Hepatocyte (in vitro differentiated cells): Measurements from ENCODE around the gene SREBF1. TPM values are rescaled to one million over a fixed set of nuclear protein-coding genes. Genes with fewer than 3 reads are reported as not detected.

Experiments used
- DNase-seq: peaks from one replicate; pipeline ENCODE4 v3.0.0-alpha.2; 2016; ENCODE audit warnings: low spot score
- H2AFZ ChIP-seq: fragments of 200-600 bp; sonication (generic); 2 replicates; pipeline ENCODE4 v1.6.0; 2016; ENCODE audit warnings: antibody characterized with exemption, mild to moderate bottlenecking
- H3K27ac ChIP-seq: fragments of 200-600 bp; sonication (generic); 2 replicates; pipeline ENCODE4 v1.5.1; 2016; ENCODE audit warnings: mild to moderate bottlenecking
- H3K27me3 ChIP-seq: fragments of 200-600 bp; sonication (generic); 2 replicates; pipeline ENCODE4 v1.6.1; 2016
- H3K36me3 ChIP-seq: fragments of 200-600 bp; sonication (generic); replicated peaks from 2 replicates; pipeline ENCODE4 v1.5.1; 2016; ENCODE audit warnings: low read depth; ENCODE audit not compliant: insufficient read depth
- H3K4me1 ChIP-seq: fragments of 200-600 bp; sonication (generic); 2 replicates; pipeline ENCODE4 v1.5.1; 2016; ENCODE audit warnings: mild to moderate bottlenecking, moderate library complexity; ENCODE audit not compliant: insufficient read depth
- H3K4me2 ChIP-seq: fragments of 200-600 bp; sonication (generic); 2 replicates; pipeline ENCODE4 v1.6.0; 2016
- H3K4me3 ChIP-seq: fragments of 200-600 bp; sonication (generic); 2 replicates; pipeline ENCODE4 v1.5.1; 2016; ENCODE audit warnings: mild to moderate bottlenecking
- H3K79me2 ChIP-seq: fragments of 200-600 bp; sonication (generic); 2 replicates; pipeline ENCODE4 v1.6.0; 2017; ENCODE audit warnings: mild to moderate bottlenecking
- H3K9me2 ChIP-seq: fragments of 200-600 bp; sonication (generic); replicated peaks from 2 replicates; pipeline ENCODE4 v1.6.0; 2017; ENCODE audit warnings: mild to moderate bottlenecking; ENCODE audit not compliant: insufficient read depth
- H3K9me3 ChIP-seq: fragments of 200-600 bp; sonication (generic); 2 replicates; pipeline ENCODE4 v1.5.1; 2016; ENCODE audit warnings: low read depth, mild to moderate bottlenecking
- H4K20me1 ChIP-seq: fragments of 200-600 bp; sonication (generic); 2 replicates; pipeline ENCODE4 v1.6.0; 2016; ENCODE audit warnings: mild to moderate bottlenecking; ENCODE audit not compliant: insufficient read depth, poor library complexity, severe bottlenecking
- EZH2 ChIP-seq: fragments of 200-600 bp; sonication (generic); IDR thresholded peaks from 2 replicates; pipeline ENCODE4 v1.6.1; 2016; ENCODE audit warnings: antibody characterized with exemption, mild to moderate bottlenecking, borderline replicate concordance
- EZH2phosphoT487 ChIP-seq: fragments of 200-600 bp; sonication (generic); IDR thresholded peaks from one replicate; pipeline ENCODE4 v1.6.1; 2018; ENCODE audit warnings: antibody characterized with exemption, mild to moderate bottlenecking, low read depth, moderate library complexity; ENCODE audit not compliant: unreplicated experiment, severe bottlenecking
- WGBS: methylation state at CpG from one replicate; pipeline ENCODE4 v1.1.6; 2016; ENCODE audit warnings: low lambda C conversion rate; ENCODE audit errors: missing lambda C conversion rate; 5-methylcytosine and 5-hydroxymethylcytosine counted together
- polyA plus RNA-seq: library from polyadenylated mRNA; unstranded; fragments of >200 nt; fragmentation: Nextera tagmentation; extraction: Ambion mirVana; gene quantifications from 2 replicates; pipeline ENCODE4 v1.2.1, GENCODE V29; 2016
- total RNA-seq: library from RNA; depleted of rRNA; stranded (reverse); fragments of >200 nt; gene quantifications from 2 replicates; pipeline ENCODE4 v1.2.3, GENCODE V29; 2014
- TF ChIP-seq, protein P1 (sequence below): fragments of 200-600 bp; sonication (generic); IDR thresholded peaks from 2 replicates; pipeline ENCODE4 v1.5.1; 2016; ENCODE audit warnings: antibody characterized with exemption, mild to moderate bottlenecking; ENCODE audit not compliant: poor library complexity

The SREBF1 gene
- total and polyA plus RNA-seq, 2 experiments from 2014 or later = 57.1 to 140 TPM

DNA sequence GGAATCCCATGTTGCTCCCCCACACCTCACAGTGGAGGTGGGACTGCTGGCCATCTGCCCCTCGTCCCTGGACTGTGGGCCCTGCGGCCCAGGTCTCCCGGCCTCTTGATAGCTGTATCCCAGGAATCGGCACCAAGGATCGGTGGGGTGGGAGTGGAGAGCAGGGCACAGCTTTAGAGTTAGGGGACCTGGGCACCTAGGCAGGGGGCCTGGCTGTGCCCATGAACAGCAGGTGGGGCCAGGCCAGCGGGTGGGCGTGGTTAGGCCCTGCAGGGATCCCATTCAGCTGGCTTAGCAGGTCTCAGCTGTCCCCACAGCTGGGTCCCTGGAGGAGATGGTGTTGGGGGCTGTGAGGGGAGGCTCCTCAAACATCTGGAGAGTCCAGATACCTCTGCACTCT lies 49.2 kb downstream of the SREBF1 start:
- peaks cover 89% of the 10 kb centered on the region for H3K79me2 ChIP-seq

DNA sequence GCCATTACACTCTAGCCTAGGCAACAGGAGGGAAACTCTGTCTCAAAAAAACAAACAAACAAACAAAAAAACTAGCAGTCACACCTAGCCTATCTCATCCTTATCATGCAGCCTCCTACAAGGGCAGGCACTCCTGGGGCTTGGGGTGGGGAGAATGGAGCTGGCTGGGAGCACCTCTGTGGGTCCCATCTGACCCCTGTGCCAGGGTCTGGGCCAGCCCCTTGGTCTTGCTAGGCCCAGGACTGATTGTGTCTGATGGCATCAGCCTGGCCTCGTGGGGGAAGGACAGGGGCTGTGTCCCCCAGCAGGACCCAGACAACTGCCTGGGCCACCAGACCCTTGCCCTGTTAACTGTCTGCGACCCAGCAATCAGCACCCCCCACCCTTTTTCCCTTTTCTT lies 49.8 kb downstream of the SREBF1 start:
- Histone ChIP-seq H3K79me2 (peaks cover 89% of the 10 kb centered on the region), H3K4me2 (no peak overlapping the region), H3K9me2 (no peaks in the 10 kb centered on the region), H3K27ac (no peak overlapping the region), H4K20me1 (peaks cover 98% of the 10 kb centered on the region), H3K9me3 (no peaks in the 10 kb centered on the region), H3K27me3 (no peaks in the 10 kb centered on the region), H3K4me3 (no peak overlapping the region), H2AFZ (no peak overlapping the region), H3K4me1 (peaks cover 28% of the 10 kb centered on the region), H3K36me3 (no peaks in the 10 kb centered on the region)
- 59% methylated on average over 2 of the region's 2 CpGs for WGBS
- TF ChIP-seq EZH2 = no peak
- TF ChIP-seq EZH2phosphoT487 = no peak
- TF ChIP-seq, protein P1, sequence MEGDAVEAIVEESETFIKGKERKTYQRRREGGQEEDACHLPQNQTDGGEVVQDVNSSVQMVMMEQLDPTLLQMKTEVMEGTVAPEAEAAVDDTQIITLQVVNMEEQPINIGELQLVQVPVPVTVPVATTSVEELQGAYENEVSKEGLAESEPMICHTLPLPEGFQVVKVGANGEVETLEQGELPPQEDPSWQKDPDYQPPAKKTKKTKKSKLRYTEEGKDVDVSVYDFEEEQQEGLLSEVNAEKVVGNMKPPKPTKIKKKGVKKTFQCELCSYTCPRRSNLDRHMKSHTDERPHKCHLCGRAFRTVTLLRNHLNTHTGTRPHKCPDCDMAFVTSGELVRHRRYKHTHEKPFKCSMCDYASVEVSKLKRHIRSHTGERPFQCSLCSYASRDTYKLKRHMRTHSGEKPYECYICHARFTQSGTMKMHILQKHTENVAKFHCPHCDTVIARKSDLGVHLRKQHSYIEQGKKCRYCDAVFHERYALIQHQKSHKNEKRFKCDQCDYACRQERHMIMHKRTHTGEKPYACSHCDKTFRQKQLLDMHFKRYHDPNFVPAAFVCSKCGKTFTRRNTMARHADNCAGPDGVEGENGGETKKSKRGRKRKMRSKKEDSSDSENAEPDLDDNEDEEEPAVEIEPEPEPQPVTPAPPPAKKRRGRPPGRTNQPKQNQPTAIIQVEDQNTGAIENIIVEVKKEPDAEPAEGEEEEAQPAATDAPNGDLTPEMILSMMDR = no peak
- no peak for DNase-seq

More for the DNA sequence above, 49.2 kb downstream of the SREBF1 start:
- WGBS = 95% methylated on average over 7 of the region's 7 CpGs
- Histone ChIP-seq H2AFZ (no peak overlapping the region), H3K9me3 (no peaks in the 10 kb centered on the region), H3K27ac (no peak overlapping the region), H3K36me3 (no peaks in the 10 kb centered on the region), H3K27me3 (no peaks in the 10 kb centered on the region), H3K4me2 (no peak overlapping the region), H3K9me2 (no peaks in the 10 kb centered on the region), H3K4me3 (no peak overlapping the region), H3K4me1 (peaks cover 34% of the 10 kb centered on the region), H4K20me1 (peaks cover 100% of the 10 kb centered on the region)
- TF ChIP-seq, protein P1 = no peak
- TF ChIP-seq EZH2 (no peak), EZH2phosphoT487 (no peak)
- no peak for DNase-seq

DNA sequence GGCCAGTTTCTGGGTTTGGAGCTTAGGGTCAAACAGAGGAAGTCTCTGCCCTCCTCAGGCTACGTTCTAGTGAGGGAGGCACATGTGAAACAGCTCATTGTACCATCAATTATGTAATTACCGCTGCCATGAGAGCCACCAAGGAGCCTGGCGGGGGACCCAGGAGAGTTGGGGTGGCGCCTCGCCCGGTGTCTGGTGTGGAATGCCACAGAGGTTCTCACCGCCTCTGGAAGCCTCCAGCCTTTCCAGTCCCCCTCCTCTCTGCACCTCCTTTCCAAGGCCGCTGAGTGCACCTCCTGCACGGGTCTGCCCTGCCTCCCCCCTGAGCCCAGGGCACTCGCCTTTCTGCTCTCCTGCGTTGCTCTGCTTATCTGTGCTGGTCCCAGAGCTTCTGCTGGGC lies 51.4 kb downstream of the SREBF1 start:
- Histone ChIP-seq H3K27me3 (no peaks in the 10 kb centered on the region), H3K79me2 (peaks cover 74% of the 10 kb centered on the region), H3K4me2 (no peak overlapping the region), H4K20me1 (peaks cover 86% of the 10 kb centered on the region), H3K27ac (no peak overlapping the region), H3K36me3 (no peaks in the 10 kb centered on the region), H3K9me2 (no peaks in the 10 kb centered on the region), H3K9me3 (no peaks in the 10 kb centered on the region), H3K4me1 (peaks cover 38% of the 10 kb centered on the region), H2AFZ (no peak overlapping the region), H3K4me3 (no peak overlapping the region)
- TF ChIP-seq, protein P1 = no peak
- TF ChIP-seq EZH2 = no peak
- no peak for DNase-seq
- 74% methylated on average over 11 of the region's 11 CpGs for WGBS
